Keratinocyte (primary cell): ENCODE measurements around the gene RBM19. TPM values are rescaled to one million over a fixed set of nuclear protein-coding genes. Genes with fewer than 3 reads are reported as not detected.

Experiments
- DNase-seq: peaks from one replicate; pipeline ENCODE4 v3.0.0-alpha.2; 2011; ENCODE audit warnings: low read depth, missing footprints, low spot score
- FAIRE-seq: peaks from 2 replicates; lab custom pipeline; 2011; peaks lifted over from hg19 to GRCh38; lab: Jason Lieb, UNC
- H2AFZ ChIP-seq: 2 replicates; pipeline ENCODE4 v1.6.0; 2012; ENCODE audit warnings: low read length, control low read depth, inconsistent platforms; ENCODE audit not compliant: control insufficient read depth
- H3K27ac ChIP-seq: 2 replicates; pipeline ENCODE4 v1.5.1; 2011; ENCODE audit warnings: low read length; ENCODE audit not compliant: control insufficient read depth, insufficient read depth
- H3K27me3 ChIP-seq: 3 replicates; pipeline ENCODE4 v1.6.0; 2011; ENCODE audit warnings: low read length; ENCODE audit not compliant: control insufficient read depth, insufficient read depth; ENCODE audit errors: extremely low read depth
- H3K36me3 ChIP-seq, 2 experiments: 2 replicates in 1 of 2; 3 replicates in 1 of 2; pipeline ENCODE4 v1.5.1; 2011; ENCODE audit warnings: low read length in 2 of 2, mild to moderate bottlenecking in 1 of 2; ENCODE audit not compliant: control insufficient read depth in 2 of 2, insufficient read depth in 2 of 2; ENCODE audit errors: extremely low read depth in 1 of 2
- H3K4me1 ChIP-seq: 3 replicates; pipeline ENCODE4 v1.5.1; 2011; ENCODE audit warnings: low read length; ENCODE audit not compliant: control insufficient read depth, insufficient read depth; ENCODE audit errors: extremely low read depth
- H3K4me2 ChIP-seq: 3 replicates; pipeline ENCODE4 v1.6.0; 2011; ENCODE audit warnings: low read depth, low read length; ENCODE audit not compliant: control insufficient read depth, insufficient read depth; ENCODE audit errors: extremely low read depth
- H3K4me3 ChIP-seq, 3 experiments: fragments of 200-600 bp in 1 of 3; sonication (generic) in 1 of 3; 2 replicates in 2 of 3; 3 replicates in 1 of 3; pipeline ENCODE4 v1.5.1; 2011 to 2016; ENCODE audit warnings: low read length in 3 of 3, mild to moderate bottlenecking in 3 of 3, control low read depth in 2 of 3, inconsistent platforms in 1 of 3, low read depth in 1 of 3, mixed read lengths in 1 of 3, mixed run types in 1 of 3, moderate library complexity in 1 of 3; ENCODE audit not compliant: control insufficient read depth in 2 of 3, insufficient read depth in 2 of 3; ENCODE audit errors: extremely low read depth in 1 of 3
- H3K79me2 ChIP-seq: 2 replicates; pipeline ENCODE4 v1.6.0; 2012; ENCODE audit warnings: low read length; ENCODE audit not compliant: control insufficient read depth, insufficient read depth
- H3K9ac ChIP-seq: 3 replicates; pipeline ENCODE4 v1.6.0; 2011; ENCODE audit warnings: low read length; ENCODE audit not compliant: control insufficient read depth, insufficient read depth; ENCODE audit errors: extremely low read depth
- H3K9me1 ChIP-seq: 3 replicates; pipeline ENCODE4 v1.6.0; 2011; ENCODE audit warnings: low read length; ENCODE audit not compliant: control insufficient read depth, insufficient read depth; ENCODE audit errors: extremely low read depth
- H3K9me3 ChIP-seq: 2 replicates; pipeline ENCODE4 v1.5.1; 2012; ENCODE audit warnings: low read depth, low read length; ENCODE audit not compliant: control insufficient read depth
- H4K20me1 ChIP-seq: 3 replicates; pipeline ENCODE4 v1.6.0; 2011; ENCODE audit warnings: low read length; ENCODE audit not compliant: control insufficient read depth, insufficient read depth; ENCODE audit errors: extremely low read depth
- CTCF ChIP-seq, 3 experiments: IDR thresholded peaks in 1 of 3; conservative IDR thresholded peaks in 1 of 3; optimal IDR thresholded peaks in 1 of 3; 2 replicates in 2 of 3; 3 replicates in 1 of 3; pipeline versions ENCODE3 to v1.5.1; 2011; ENCODE audit warnings: low read length in 3 of 3, mild to moderate bottlenecking in 3 of 3, moderate library complexity in 2 of 3, control low read depth in 1 of 3, inconsistent platforms in 1 of 3; ENCODE audit not compliant: insufficient read depth in 2 of 3; ENCODE audit errors: extremely low read depth in 1 of 3
- EZH2 ChIP-seq: IDR thresholded peaks from one replicate; pipeline ENCODE4 v1.6.1; 2012; ENCODE audit warnings: inconsistent platforms, mild to moderate bottlenecking, low read length, moderate library complexity
- dilution Hi-C: fragments of 300-500 bp; cut with MboI; formaldehyde crosslinking; loops from one replicate; pipeline ENCODE4 v1.7.0; 2020; ENCODE audit warnings: low sequenced_read_pairs; ENCODE audit not compliant: extremely low pct_ligation_motif_present
- polyA plus RNA-seq, 5 experiments: library from polyadenylated mRNA; depleted of rRNA in 3 of 5; stranded (reverse) in 3 of 5; stranded (forward) in 1 of 5; unstranded in 1 of 5; fragments of >200 nt; gene quantifications; 1 replicate in 1 of 5; 2 replicates in 3 of 5; 3 replicates in 1 of 5; pipeline versions ENCODE4 v1.2.1 to v1.2.3, GENCODE V29; 2011 to 2012; ENCODE audit warnings: missing spikeins in 2 of 5, low read depth in 1 of 5, low replicate concordance in 1 of 5

The RBM19 gene
- polyA plus RNA-seq, 1 donor (not counting 4 experiments of a cell fraction or from before 2014, with no cell fraction given), result 14.6 TPM

GRCh38 chr12:113910751-113911272 lies 55.3 kb downstream of the RBM19 start:
- Histone ChIP-seq H4K20me1 (no peaks in the 10 kb centered on the region), H3K79me2 (no peaks in the 10 kb centered on the region), H3K27ac (no peak overlapping the region), H3K4me3 (no peak overlapping the region), H3K4me2 (no peak overlapping the region), H3K27me3 (no peaks in the 10 kb centered on the region), H3K4me1 (peaks cover 8% of the 10 kb centered on the region), H3K9me1 (no peaks in the 10 kb centered on the region), H2AFZ (no peak overlapping the region), H3K9me3 (no peaks in the 10 kb centered on the region), H3K36me3 (peaks cover 19 to 23% of the 10 kb centered on the region in 2 experiments), H3K9ac (no peak overlapping the region)
- DNase-seq (no peak), FAIRE-seq (no peak)
- dilution Hi-C loops, result no loop called here
- TF ChIP-seq EZH2 (no peak), CTCF (optimal IDR thresholded peaks at IDR 0.05 in 1 of 3, IDR thresholded peaks at IDR 0.05 in 1 of 3, conservative IDR thresholded peaks at IDR 0.05 in 1 of 3; ENCODE audit: extremely low read depth in 1 of 3, insufficient read depth in 2 of 3, low read length in 3 of 3) (no peak)

- Histone ChIP-seq H3K4me1 (peaks cover 8% of the 10 kb centered on the region), H3K36me3 (peaks cover 14 to 15% of the 10 kb centered on the region in 2 experiments), H3K27ac (no peak overlapping the region), H3K4me3 (no peak overlapping the region), H3K79me2 (no peaks in the 10 kb centered on the region), H3K9me3 (no peaks in the 10 kb centered on the region), H3K4me2 (no peak overlapping the region), H4K20me1 (no peaks in the 10 kb centered on the region), H3K27me3 (no peaks in the 10 kb centered on the region), H3K9me1 (no peaks in the 10 kb centered on the region), H3K9ac (no peak overlapping the region), H2AFZ (no peak overlapping the region)
- no peak for TF ChIP-seq CTCF (optimal IDR thresholded peaks at IDR 0.05 in 1 of 3, IDR thresholded peaks at IDR 0.05 in 1 of 3, conservative IDR thresholded peaks at IDR 0.05 in 1 of 3; ENCODE audit: extremely low read depth in 1 of 3, insufficient read depth in 2 of 3, low read length in 3 of 3)
- TF ChIP-seq EZH2, result no peak
- dilution Hi-C loops, result no loop called here
- no peak for DNase-seq
- FAIRE-seq, result no peak
Observed at GRCh38 chr12:113909776-113910420, 56.2 kb downstream of the RBM19 start.
